Endothelial cell of umbilical vein (primary cell): Measurements from ENCODE around the gene SELENON. TPM values are rescaled to one million over a fixed set of nuclear protein-coding genes. Genes with fewer than 3 reads are reported as not detected.

Source experiments
- BruUV-seq: library from RNA; stranded (reverse); fragments of 400-500 nt; replicated peaks from 2 replicates; lab custom pipeline; 2021; lab: Mats Ljungman, UMichigan
- CTCF ChIA-PET: fragments of 300-600, 350-600 bp; sonication (Branson Sonifier 250); formaldehyde crosslinking; loops from one replicate; lab custom pipeline; 2021; ENCODE audit warnings: antibody characterized with exemption, inconsistent platforms; lab: Charles Lee
- POLR2A ChIA-PET: fragments of 300-600, 350-600 bp; sonication (Branson Sonifier 250); formaldehyde crosslinking; loops from one replicate; lab custom pipeline; 2021; ENCODE audit warnings: antibody characterized with exemption, inconsistent platforms; lab: Charles Lee
- DNase-seq: peaks from one replicate; pipeline ENCODE4 v3.0.0-alpha.2; 2011; ENCODE audit warnings: low read depth, low spot score
- FAIRE-seq: peaks from 2 replicates; lab custom pipeline; 2011; peaks lifted over from hg19 to GRCh38; lab: Jason Lieb, UNC
- H2AFZ ChIP-seq: 2 replicates; pipeline ENCODE4 v1.6.0; 2012; ENCODE audit warnings: low read depth, low read length, control low read depth, inconsistent platforms
- H3K27ac ChIP-seq: 2 replicates; pipeline ENCODE4 v1.5.1; 2011; ENCODE audit warnings: low read depth, mild to moderate bottlenecking, control low read depth, low read length, moderate library complexity; ENCODE audit not compliant: insufficient read depth
- H3K27me3 ChIP-seq, 2 experiments: 2 replicates each; pipeline versions ENCODE4 v1.6.0 to v1.6.1; 2011; ENCODE audit warnings: low read length in 2 of 2, mixed read lengths in 1 of 2; ENCODE audit not compliant: control insufficient read depth in 2 of 2, insufficient read depth in 2 of 2
- H3K36me3 ChIP-seq, 2 experiments: 2 replicates in 1 of 2; 3 replicates in 1 of 2; pipeline ENCODE4 v1.5.1; 2011; ENCODE audit warnings: low read length in 2 of 2, mild to moderate bottlenecking in 1 of 2, moderate library complexity in 1 of 2; ENCODE audit not compliant: control insufficient read depth in 2 of 2, insufficient read depth in 2 of 2; ENCODE audit errors: extremely low read depth in 1 of 2
- H3K4me1 ChIP-seq: 3 replicates; pipeline ENCODE4 v1.5.1; 2011; ENCODE audit warnings: mild to moderate bottlenecking, low read length; ENCODE audit not compliant: control insufficient read depth, insufficient read depth; ENCODE audit errors: extremely low read depth
- H3K4me2 ChIP-seq: 2 replicates; pipeline ENCODE4 v1.6.1; 2011; ENCODE audit warnings: low read length, control low read depth, mixed read lengths; ENCODE audit not compliant: insufficient read depth
- H3K4me3 ChIP-seq, 3 experiments: fragments of 200-600 bp in 1 of 3; sonication (generic), shearing (Covaris generic) in 1 of 3; replicated peaks in 1 of 3; 2 replicates each; pipeline ENCODE4 v1.5.1; 2011 to 2016; ENCODE audit warnings: control low read depth in 3 of 3, low read length in 3 of 3, mild to moderate bottlenecking in 2 of 3, inconsistent platforms in 1 of 3, low read depth in 1 of 3, moderate library complexity in 1 of 3; ENCODE audit not compliant: insufficient read depth in 1 of 3
- H3K79me2 ChIP-seq: 2 replicates; pipeline ENCODE4 v1.6.0; 2012; ENCODE audit warnings: low read length, inconsistent platforms; ENCODE audit not compliant: control insufficient read depth, insufficient read depth
- H3K9ac ChIP-seq: replicated peaks from 2 replicates; pipeline ENCODE3; 2011; ENCODE audit warnings: low read length, control low read depth; ENCODE audit not compliant: insufficient read depth; ENCODE audit errors: extremely low read depth
- H3K9me1 ChIP-seq: replicated peaks from 3 replicates; pipeline ENCODE4 v1.6.0; 2011; ENCODE audit warnings: mild to moderate bottlenecking, low read length; ENCODE audit not compliant: control insufficient read depth, insufficient read depth; ENCODE audit errors: extremely low read depth
- H3K9me3 ChIP-seq: replicated peaks from 2 replicates; pipeline ENCODE4 v1.5.1; 2012; ENCODE audit warnings: low read length, inconsistent platforms; ENCODE audit not compliant: control insufficient read depth, insufficient read depth
- H4K20me1 ChIP-seq: replicated peaks from 2 replicates; pipeline ENCODE3; 2011; ENCODE audit warnings: mild to moderate bottlenecking, low read length; ENCODE audit not compliant: control insufficient read depth, insufficient read depth; ENCODE audit errors: extremely low read depth
- EZH2 ChIP-seq: IDR thresholded peaks from 2 replicates; pipeline ENCODE4 v1.6.1; 2012; ENCODE audit warnings: borderline replicate concordance, low read depth, mild to moderate bottlenecking, moderate library complexity, low read length, inconsistent platforms; ENCODE audit not compliant: severe bottlenecking
- FOS ChIP-seq: IDR thresholded peaks from 2 replicates; pipeline ENCODE4 v1.6.1; 2011; ENCODE audit warnings: mild to moderate bottlenecking, low read length, moderate library complexity, borderline replicate concordance; ENCODE audit not compliant: insufficient read depth
- GATA2 ChIP-seq: IDR thresholded peaks from 2 replicates; pipeline ENCODE4 v1.7.0; 2011; ENCODE audit warnings: low read depth, mild to moderate bottlenecking, moderate library complexity, mixed read lengths, low read length; ENCODE audit not compliant: insufficient read length, insufficient read depth
- JUN ChIP-seq: IDR thresholded peaks from 2 replicates; pipeline ENCODE4 v1.6.1; 2011; ENCODE audit warnings: borderline replicate concordance, low read depth; ENCODE audit not compliant: insufficient read length, insufficient read depth
- MYC ChIP-seq: IDR thresholded peaks from one replicate; pipeline ENCODE4 v1.6.1; 2011; ENCODE audit warnings: mild to moderate bottlenecking, low read depth, low read length
- POLR2A ChIP-seq: IDR thresholded peaks from 2 replicates; pipeline ENCODE4 v1.6.1; 2012; ENCODE audit warnings: low read depth, mild to moderate bottlenecking, control low read depth, low read length
- POLR2AphosphoS5 ChIP-seq: IDR thresholded peaks from 2 replicates; pipeline ENCODE4 v1.6.1; 2012; ENCODE audit warnings: low read depth, mild to moderate bottlenecking, control low read depth, low read length, moderate library complexity; ENCODE audit not compliant: insufficient read depth
- dilution Hi-C: fragments of 300-500 bp; cut with MboI; formaldehyde crosslinking; loops from one replicate; pipeline ENCODE4 v1.15.0; 2019; ENCODE audit warnings: low sequenced_read_pairs; ENCODE audit not compliant: extremely low pct_ligation_motif_present
- intact Hi-C: fragments of 100-400 bp; cut with micrococcal nuclease; formaldehyde crosslinking; loops from one replicate; pipeline ENCODE4 v1.10.0; 2022
- polyA plus RNA-seq, 4 experiments: library from polyadenylated mRNA; depleted of rRNA in 3 of 4; stranded (reverse) in 3 of 4; unstranded in 1 of 4; fragments of >200 nt; gene quantifications; 2 replicates each; pipeline versions ENCODE4 v1.2.1 to v1.2.3, GENCODE V29; 2011 to 2012; ENCODE audit warnings: missing spikeins in 1 of 4
- total RNA-seq: library from RNA; stranded (reverse); gene quantifications from 2 replicates; pipeline ENCODE4 v1.2.3, GENCODE V29; 2021
- TF ChIP-seq, protein P1 (sequence below), 2 donors: IDR thresholded peaks; 1 replicate in 1 of 2; 2 replicates in 1 of 2; pipeline ENCODE4 v1.5.1; 2011; ENCODE audit warnings: low read length in 2 of 2, mild to moderate bottlenecking in 2 of 2, moderate library complexity in 2 of 2, control low read depth in 1 of 2, inconsistent platforms in 1 of 2, low read depth in 1 of 2; ENCODE audit not compliant: insufficient read depth in 1 of 2; ENCODE audit errors: extremely low read depth in 1 of 2
- TF ChIP-seq, protein P2 (sequence below): IDR thresholded peaks from 2 replicates; pipeline ENCODE4 v1.6.1; 2011; ENCODE audit not compliant: insufficient read depth, insufficient read length

Gene SELENON
- total and polyA plus RNA-seq, 2 donors (not counting 3 experiments of a cell fraction or from before 2014, with no cell fraction given) = 117 to 182 TPM

DNA sequence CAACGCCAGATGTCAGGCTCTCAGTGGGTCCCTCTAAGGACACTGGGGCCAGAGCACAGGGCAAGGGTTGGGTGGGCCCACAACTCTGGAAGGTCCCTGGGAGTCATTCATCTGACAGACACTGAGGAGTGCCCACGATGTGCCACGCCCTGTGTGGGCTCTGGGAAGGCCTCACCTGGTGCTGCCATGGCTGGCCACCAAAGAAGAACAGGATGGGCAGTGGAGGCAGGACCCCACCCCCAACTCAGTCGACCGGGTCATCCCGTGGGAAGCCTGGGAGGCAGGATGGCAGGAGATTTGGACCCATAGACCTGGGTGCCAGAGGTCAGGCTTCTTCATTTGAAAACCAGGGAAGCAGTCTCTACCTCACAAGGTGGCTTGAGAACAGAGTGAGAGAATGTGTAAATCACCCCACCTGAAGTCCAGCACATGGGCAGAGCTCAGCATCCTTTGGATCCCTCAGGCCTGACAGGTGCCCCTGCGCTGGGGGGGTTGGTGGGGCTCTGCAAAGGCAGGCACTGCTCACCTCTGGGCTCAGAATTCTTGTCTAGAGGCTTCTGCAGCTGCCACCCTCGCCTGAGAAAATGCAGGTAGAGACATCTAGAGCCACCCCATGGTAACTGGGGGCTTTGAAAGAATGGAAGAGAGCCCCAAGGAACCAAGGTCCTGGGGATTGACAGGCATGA is 1.2 kb upstream of the SELENON start:
- FAIRE-seq (no peak), DNase-seq (no peak)
- no peak overlapping the region for H3K9ac ChIP-seq
- dilution Hi-C loops (no loop called here), intact Hi-C loops (loop anchor here (1.0 to 5.0 kb wide), 2 partner anchors 183 to 257 kb away; partner anchors contain the start of genes LDLRAP1 and MAN1C1)
- no peak overlapping the region for H3K4me2 ChIP-seq
- CTCF ChIA-PET = interaction anchor here (0.6 to 7.4 kb wide), 6 partner anchors 11 to 190 kb away, joined by 3 to 80 read pairs (median 4); no protein-coding TSS in a partner anchor
- POLR2A ChIA-PET = no interaction called here
- peaks cover 0 to 1% of the 10 kb centered on the region in 2 experiments for H3K27me3 ChIP-seq
- H3K4me1 ChIP-seq = peaks cover 17% of the 10 kb centered on the region
- no peak for TF ChIP-seq MYC
- TF ChIP-seq, protein P1, sequence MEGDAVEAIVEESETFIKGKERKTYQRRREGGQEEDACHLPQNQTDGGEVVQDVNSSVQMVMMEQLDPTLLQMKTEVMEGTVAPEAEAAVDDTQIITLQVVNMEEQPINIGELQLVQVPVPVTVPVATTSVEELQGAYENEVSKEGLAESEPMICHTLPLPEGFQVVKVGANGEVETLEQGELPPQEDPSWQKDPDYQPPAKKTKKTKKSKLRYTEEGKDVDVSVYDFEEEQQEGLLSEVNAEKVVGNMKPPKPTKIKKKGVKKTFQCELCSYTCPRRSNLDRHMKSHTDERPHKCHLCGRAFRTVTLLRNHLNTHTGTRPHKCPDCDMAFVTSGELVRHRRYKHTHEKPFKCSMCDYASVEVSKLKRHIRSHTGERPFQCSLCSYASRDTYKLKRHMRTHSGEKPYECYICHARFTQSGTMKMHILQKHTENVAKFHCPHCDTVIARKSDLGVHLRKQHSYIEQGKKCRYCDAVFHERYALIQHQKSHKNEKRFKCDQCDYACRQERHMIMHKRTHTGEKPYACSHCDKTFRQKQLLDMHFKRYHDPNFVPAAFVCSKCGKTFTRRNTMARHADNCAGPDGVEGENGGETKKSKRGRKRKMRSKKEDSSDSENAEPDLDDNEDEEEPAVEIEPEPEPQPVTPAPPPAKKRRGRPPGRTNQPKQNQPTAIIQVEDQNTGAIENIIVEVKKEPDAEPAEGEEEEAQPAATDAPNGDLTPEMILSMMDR (IDR thresholded peaks at IDR 0.05; ENCODE audit: extremely low read depth in 1 of 2, insufficient read depth in 1 of 2, low read depth in 1 of 2, low read length in 2 of 2) = no peak
- TF ChIP-seq FOS = no peak
- no peak for TF ChIP-seq JUN
- TF ChIP-seq, protein P2, sequence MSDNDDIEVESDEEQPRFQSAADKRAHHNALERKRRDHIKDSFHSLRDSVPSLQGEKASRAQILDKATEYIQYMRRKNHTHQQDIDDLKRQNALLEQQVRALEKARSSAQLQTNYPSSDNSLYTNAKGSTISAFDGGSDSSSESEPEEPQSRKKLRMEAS = no peak
- no peak for TF ChIP-seq POLR2A
- no peak for TF ChIP-seq POLR2AphosphoS5
- no peak for TF ChIP-seq EZH2
- no peak for TF ChIP-seq GATA2
- no peak overlapping the region for H2AFZ ChIP-seq
- no peaks in the 10 kb centered on the region for H3K9me1 ChIP-seq
- no peak overlapping the region for H3K4me3 ChIP-seq
- no peaks in the 10 kb centered on the region for H3K9me3 ChIP-seq
- H3K79me2 ChIP-seq = peaks cover 20% of the 10 kb centered on the region
- H3K27ac ChIP-seq = no peak overlapping the region
- H4K20me1 ChIP-seq = no peaks in the 10 kb centered on the region
- H3K36me3 ChIP-seq = no peaks in the 10 kb centered on the region
- no TSS peak for BruUV-seq
